NT2/D1 (cell line): ENCODE results near the gene CYP26B1.

Experiments
- SUZ12 ChIP-seq: IDR thresholded peaks from 2 replicates; pipeline ENCODE4 v1.6.1; 2011; ENCODE audit not compliant: insufficient read length, insufficient read depth; ENCODE audit errors: extremely low read depth
- YY1 ChIP-seq: IDR thresholded peaks from 2 replicates; pipeline ENCODE4 v1.6.1; 2011; ENCODE audit not compliant: insufficient read length, insufficient read depth
- ZNF274 ChIP-seq: IDR thresholded peaks from 2 replicates; pipeline ENCODE4 v1.6.1; 2011; ENCODE audit warnings: mild to moderate bottlenecking, low read depth, low read length

DNA sequence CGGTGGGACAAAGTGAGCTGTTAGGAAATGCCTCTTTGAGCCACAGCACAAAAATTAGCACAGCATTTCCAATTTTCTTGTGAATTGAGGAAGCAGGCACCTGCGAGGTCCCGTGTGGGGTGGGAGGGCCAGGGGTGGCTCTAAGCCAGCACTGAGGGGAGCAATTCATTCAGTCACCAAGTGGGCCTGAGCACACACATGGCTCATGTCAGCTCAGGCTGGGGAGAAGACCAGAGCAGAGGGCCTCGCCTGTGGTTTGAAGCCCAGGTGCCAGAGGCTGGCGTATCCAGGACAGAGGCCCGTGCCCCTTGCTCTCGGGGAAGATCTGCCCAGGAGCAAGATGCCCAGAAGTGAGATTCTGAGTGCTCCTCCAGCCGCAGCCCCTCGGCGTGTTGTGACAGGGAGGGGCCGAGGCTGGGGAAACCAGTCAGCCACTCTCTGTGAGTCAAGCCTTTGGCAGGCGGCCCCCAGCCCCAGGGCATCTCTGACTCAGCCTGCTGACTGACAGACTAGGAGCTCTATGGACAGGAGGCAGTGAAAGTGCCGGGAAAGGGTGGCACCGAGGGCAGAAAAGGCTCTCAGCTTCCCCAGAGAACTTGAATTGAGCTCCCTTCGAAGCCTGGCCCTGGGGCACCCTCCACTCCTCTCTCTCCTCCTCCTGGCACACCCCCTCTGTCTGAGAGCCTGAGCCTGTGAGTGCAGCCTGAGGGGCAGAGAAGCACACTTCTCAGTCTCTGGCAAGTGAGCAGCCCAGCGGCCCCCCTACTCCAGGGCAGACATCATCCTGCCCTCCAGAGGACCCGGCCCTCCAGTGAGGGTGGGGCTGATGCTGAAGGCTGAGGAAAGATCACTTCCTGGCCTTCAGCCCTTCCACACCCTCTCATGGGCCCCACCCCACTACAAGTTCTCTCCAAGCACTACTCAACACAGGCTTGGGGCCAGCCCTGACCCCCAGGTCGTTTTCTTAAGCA, 32.3 kb downstream of the CYP26B1 start:
- TF ChIP-seq YY1 (no peak), SUZ12 (no peak), ZNF274 (no peak)
